Measurements from ENCODE around the gene GRK1. TPM values are rescaled to one million over a fixed set of nuclear protein-coding genes. Genes with fewer than 3 reads are reported as not detected.

The GRK1 gene
- total and polyA plus RNA-seq, 2 experiments from 2014 or later, result 0.17 TPM; not detected in 1

GRCh38 chr13:113783200-113783881 lies 116.3 kb downstream of the GRK1 start:
- Histone ChIP-seq H3K27ac (no peak overlapping the region), H3K9me3 (ENCODE audit: low read depth) (no peaks in the 10 kb centered on the region), H3K4me2 (no peak overlapping the region), H3K36me3 (replicated peaks; ENCODE audit: insufficient read depth, low read depth) (no peaks in the 10 kb centered on the region), H3K9me2 (replicated peaks; ENCODE audit: insufficient read depth) (no peaks in the 10 kb centered on the region), H3K27me3 (peaks cover 10% of the 10 kb centered on the region), H4K20me1 (ENCODE audit: insufficient read depth, poor library complexity, severe bottlenecking) (no peaks in the 10 kb centered on the region), H2AFZ (no peak overlapping the region), H3K79me2 (no peaks in the 10 kb centered on the region), H3K4me1 (ENCODE audit: insufficient read depth) (no peaks in the 10 kb centered on the region), H3K4me3 (no peak overlapping the region)
- TF ChIP-seq EZH2phosphoT487 (IDR thresholded peaks at IDR 0.05; ENCODE audit: low read depth, severe bottlenecking, unreplicated experiment), result no peak
- no peak for TF ChIP-seq CTCF (IDR thresholded peaks at IDR 0.05; ENCODE audit: poor library complexity)
- TF ChIP-seq EZH2 (IDR thresholded peaks at IDR 0.05; ENCODE audit: borderline replicate concordance), result no peak
- WGBS (ENCODE audit: low lambda C conversion rate, missing lambda C conversion rate), result 88% methylated on average over 12 of the region's 12 CpGs
- DNase-seq (ENCODE audit: low spot score), result no peak

- Histone ChIP-seq H3K4me2 (no peak overlapping the region), H3K9me3 (ENCODE audit: low read depth) (no peaks in the 10 kb centered on the region), H3K4me3 (no peak overlapping the region), H3K9me2 (replicated peaks; ENCODE audit: insufficient read depth) (no peaks in the 10 kb centered on the region), H3K27ac (no peak overlapping the region), H3K79me2 (no peaks in the 10 kb centered on the region), H3K36me3 (replicated peaks; ENCODE audit: insufficient read depth, low read depth) (no peaks in the 10 kb centered on the region), H2AFZ (no peak overlapping the region), H3K4me1 (ENCODE audit: insufficient read depth) (no peaks in the 10 kb centered on the region), H4K20me1 (ENCODE audit: insufficient read depth, poor library complexity, severe bottlenecking) (no peaks in the 10 kb centered on the region), H3K27me3 (peaks cover 6% of the 10 kb centered on the region)
- 84% methylated on average over 10 of the region's 10 CpGs for WGBS (ENCODE audit: low lambda C conversion rate, missing lambda C conversion rate)
- no peak for TF ChIP-seq CTCF (IDR thresholded peaks at IDR 0.05; ENCODE audit: poor library complexity)
- TF ChIP-seq EZH2 (IDR thresholded peaks at IDR 0.05; ENCODE audit: borderline replicate concordance), result no peak
- TF ChIP-seq EZH2phosphoT487 (IDR thresholded peaks at IDR 0.05; ENCODE audit: low read depth, severe bottlenecking, unreplicated experiment), result no peak
- no peak for DNase-seq (ENCODE audit: low spot score)
These were observed 117.1 kb downstream of the GRK1 start for GRCh38 chr13:113783966-113784644.

- H3K4me2 ChIP-seq, result no peak overlapping the region
- no peak for TF ChIP-seq CTCF (IDR thresholded peaks at IDR 0.05; ENCODE audit: poor library complexity)
- no peak for TF ChIP-seq EZH2 (IDR thresholded peaks at IDR 0.05; ENCODE audit: borderline replicate concordance)
- no peak for TF ChIP-seq EZH2phosphoT487 (IDR thresholded peaks at IDR 0.05; ENCODE audit: low read depth, severe bottlenecking, unreplicated experiment)
- no peaks in the 10 kb centered on the region for H3K79me2 ChIP-seq
- no peak for DNase-seq (ENCODE audit: low spot score)
- H4K20me1 ChIP-seq (ENCODE audit: insufficient read depth, poor library complexity, severe bottlenecking), result no peaks in the 10 kb centered on the region
- no peak overlapping the region for H3K4me3 ChIP-seq
- no peak overlapping the region for H3K27ac ChIP-seq
- H3K4me1 ChIP-seq (ENCODE audit: insufficient read depth), result no peaks in the 10 kb centered on the region
- peaks cover 6% of the 10 kb centered on the region for H3K27me3 ChIP-seq
- H3K9me3 ChIP-seq (ENCODE audit: low read depth), result no peaks in the 10 kb centered on the region
- 81% methylated on average over 5 of the region's 5 CpGs for WGBS (ENCODE audit: low lambda C conversion rate, missing lambda C conversion rate)
- no peak overlapping the region for H2AFZ ChIP-seq
- H3K9me2 ChIP-seq (replicated peaks; ENCODE audit: insufficient read depth), result no peaks in the 10 kb centered on the region
- no peaks in the 10 kb centered on the region for H3K36me3 ChIP-seq (replicated peaks; ENCODE audit: insufficient read depth, low read depth)
These were observed 117.6 kb downstream of the GRK1 start for GRCh38 chr13:113784645-113785024.

Measured in hepatocyte (in vitro differentiated cells).